Epithelial cell of proximal tubule (primary cell): ENCODE data around the gene P2RX7. TPM values are rescaled to one million over a fixed set of nuclear protein-coding genes. Genes with fewer than 3 reads are reported as not detected.
A peak's percentile ranks its signal among the peaks of the same experiment; 100 is the strongest.
"Not testable (repeated sequence)": the region's sequence is repeated elsewhere in the genome, so short reads cannot be mapped to it uniquely, and the experiment has no call there.

Experiments used
- DNase-seq: peaks from one replicate; pipeline ENCODE4 v3.0.0-alpha.2; 2011; ENCODE audit warnings: low read depth
- H3K4me3 ChIP-seq: 2 replicates; pipeline ENCODE4 v1.5.1; 2011; ENCODE audit warnings: low read depth, mild to moderate bottlenecking, low read length
- CTCF ChIP-seq: conservative IDR thresholded peaks from 2 replicates; pipeline ENCODE4 v1.5.1; 2012; ENCODE audit warnings: low read depth, mild to moderate bottlenecking, low read length
- total RNA-seq: library from RNA; depleted of rRNA; stranded (reverse); fragments of >200 nt; gene quantifications from 2 replicates; pipeline ENCODE4 v1.2.3, GENCODE V29; 2015

The P2RX7 gene
- total RNA-seq, 1 donor from 2014 or later: not detected

GRCh38 chr12:121202407-121203355 lies 70.0 kb downstream of the P2RX7 start:
- no peak for TF ChIP-seq CTCF
- no peak for DNase-seq
- H3K4me3 ChIP-seq: no peak overlapping the region

- TF ChIP-seq CTCF: no peak
- no peak overlapping the region for H3K4me3 ChIP-seq
- DNase-seq: no peak
These were observed 70.8 kb downstream of the P2RX7 start for GRCh38 chr12:121203482-121203881.

GRCh38 chr12:121205491-121205890 lies 72.8 kb downstream of the P2RX7 start:
- H3K4me3 ChIP-seq: no peak overlapping the region
- no peak for DNase-seq
- TF ChIP-seq CTCF: no peak

- not testable (repeated sequence) for DNase-seq, H3K4me3 ChIP-seq
These were observed 75.9 kb downstream of the P2RX7 start for GRCh38 chr12:121208571-121208970.

- H3K4me3 ChIP-seq: peak overlapping the region; percentile 59
- DNase-seq: no peak
- no peak for TF ChIP-seq CTCF
These were observed 76.5 kb downstream of the P2RX7 start for GRCh38 chr12:121209221-121209620.

- peak; percentile 28 for TF ChIP-seq CTCF
- no peak for DNase-seq
- peak within 1 kb of the TSS; percentile 59 for H3K4me3 ChIP-seq
These were observed 77.2 kb downstream of the P2RX7 start, which contains the start of gene P2RX4 for GRCh38 chr12:121209624-121210572. Gene P2RX4, plus strand, starts transcription at chr12:121210129. Its CDS starts 36 bp downstream, at chr12:121210165.

GRCh38 chr12:121212875-121213274 lies 80.2 kb downstream of the P2RX7 start:
- no peak for DNase-seq
- no peak overlapping the region for H3K4me3 ChIP-seq
- no peak for TF ChIP-seq CTCF
